ENCODE measurements around the gene TAMM41. TPM values are rescaled to one million over a fixed set of nuclear protein-coding genes. Genes with fewer than 3 reads are reported as not detected.

Gene TAMM41
- total RNA-seq (2021): 23.5 and 24.3 TPM in 2 replicates
- long read RNA-seq, transcript TAMM41-206 (8 exons, 1,213 nt): major isoform, 74 of 104 reads
- long read RNA-seq, partial matches to known transcripts: 8 of 104 reads
- long read RNA-seq, other reads (novel, unspliced or antisense): 17 of 104 reads

DNA sequence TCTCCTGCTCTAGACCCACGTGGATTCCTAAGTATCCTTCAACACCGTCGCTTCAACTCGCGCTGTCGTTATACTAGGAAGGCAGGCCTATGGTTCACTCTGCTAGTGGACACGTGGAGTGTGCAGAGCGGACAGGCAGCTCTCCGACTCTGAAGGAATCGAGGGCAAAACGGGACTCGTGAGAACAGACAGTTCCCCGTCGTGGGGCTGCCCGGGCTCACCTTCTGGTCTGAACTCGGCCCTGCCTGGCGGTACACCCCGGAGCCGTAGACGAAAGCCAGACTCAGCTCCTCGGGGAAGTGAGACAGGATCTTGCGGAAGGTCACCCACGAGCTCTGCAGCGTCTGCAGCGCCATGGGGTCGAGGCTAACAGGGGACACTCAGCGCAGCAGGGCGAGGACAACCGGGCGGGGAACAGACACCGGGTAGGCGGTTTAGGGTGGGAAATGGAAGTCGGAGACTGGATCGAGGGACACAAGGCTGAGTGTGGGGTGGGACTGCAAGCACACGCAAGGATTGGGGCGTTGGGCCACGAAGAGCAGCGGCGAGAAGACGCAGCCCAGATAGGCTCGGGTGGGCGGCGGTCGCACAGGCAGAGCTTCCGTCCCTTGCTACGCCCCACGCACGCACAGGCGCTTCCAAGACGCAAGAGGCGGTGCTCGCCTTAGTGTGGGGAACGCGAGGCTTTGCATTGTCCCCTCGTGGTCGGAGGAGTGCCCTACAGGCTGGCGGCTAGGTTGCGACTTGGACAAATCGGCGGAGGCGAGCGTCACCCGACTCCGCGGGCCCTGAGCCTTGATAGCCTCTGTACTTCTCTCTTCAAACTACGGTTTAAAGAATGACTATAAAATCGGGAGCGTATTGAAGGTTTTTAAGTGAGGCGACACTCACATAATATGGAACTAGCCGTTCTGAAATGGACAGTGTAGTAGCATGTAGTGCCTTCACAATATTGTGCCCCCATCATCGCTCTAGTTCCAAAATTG is at the start of gene TAMM41:
Gene TAMM41, minus strand, starts transcription at position 605 of the 986 bp plus-strand sequence. Its CDS starts 249 bp downstream, at position 356.
- H3K27ac Mint-ChIP-seq: peak within 1 kb of the TSS in 2 of 3 experiments; percentile 88 to 97; a peak in 5 of 7 replicates
- DNase-seq: peak; percentile 83
- H2BK15ac ChIP-seq (ENCODE audit: low read depth, low read length): no peak within 1 kb of the TSS; the same call in 1 of the 2 replicates
- peak within 1 kb of the TSS; percentile 99 for H3K4me2 ChIP-seq (ENCODE audit: insufficient read depth, insufficient read length, low read length)
- H2BK12ac ChIP-seq (ENCODE audit: insufficient read length, low read depth, low read length): no peak within 1 kb of the TSS
- H3K9me3 ChIP-seq (ENCODE audit: control insufficient read depth, low read depth, low read length): no peaks in the 10 kb centered on the region
- peak within 1 kb of the TSS; percentile 9 for H4K8ac ChIP-seq (replicated peaks; ENCODE audit: insufficient read length, low read depth, low read length)
- no peak within 1 kb of the TSS for H3K23ac ChIP-seq (ENCODE audit: insufficient read length, low read depth, low read length)
- H3K4me3 Mint-ChIP-seq: peak within 1 kb of the TSS; percentile 100
- no peak within 1 kb of the TSS for H3K27ac ChIP-seq (ENCODE audit: insufficient read length, low read depth, low read length)
- no CpG with 5 or more reads among the region's 71 CpGs for WGBS (ENCODE audit: extremely low coverage, insufficient read length, low lambda C conversion rate)
- peak within 1 kb of the TSS; percentile 89 for H3K9ac ChIP-seq (ENCODE audit: extremely low read depth, insufficient read length, low read length)
- TF ChIP-seq CTCF (conservative IDR thresholded peaks at IDR 0.05): peak; percentile 77
- no peak within 1 kb of the TSS for H3K4ac ChIP-seq (ENCODE audit: low read depth, low read length)
- no peak within 1 kb of the TSS for H2BK20ac ChIP-seq (ENCODE audit: low read depth, low read length, poor library complexity, severe bottlenecking)
- no peak within 1 kb of the TSS for H3T11ph ChIP-seq (ENCODE audit: low read length)
- H3K56ac ChIP-seq (ENCODE audit: insufficient read length, low read depth, low read length): no peak within 1 kb of the TSS
- peak within 1 kb of the TSS; percentile 37 for H4K5ac ChIP-seq (ENCODE audit: insufficient read length, low read depth, low read length)
- H3K4me1 ChIP-seq (ENCODE audit: insufficient read depth, low read length): no peaks in the 10 kb centered on the region
- no peak within 1 kb of the TSS for H4K91ac ChIP-seq (ENCODE audit: insufficient read length, low read depth, low read length)
- H2BK5ac ChIP-seq (ENCODE audit: insufficient read length, low read length): no peak within 1 kb of the TSS
- peak within 1 kb of the TSS; percentile 90 for H3K14ac ChIP-seq (ENCODE audit: insufficient read depth, low read length)
- H2AK5ac ChIP-seq (ENCODE audit: insufficient read length, low read length): no peak within 1 kb of the TSS
- H3K79me1 ChIP-seq (ENCODE audit: insufficient read depth, low read depth, low read length, poor library complexity, severe bottlenecking): no peaks in the 10 kb centered on the region
- H3K27me3 ChIP-seq (ENCODE audit: insufficient read depth, low read length): no peaks in the 10 kb centered on the region; the same call in 1 of the 2 replicates
- peaks cover 24% of the 10 kb centered on the region for H3K27me3 Mint-ChIP-seq (ENCODE audit: low read depth)
- H3K79me2 ChIP-seq (ENCODE audit: insufficient read depth, low read length): no peaks in the 10 kb centered on the region
- H2BK120ac ChIP-seq (ENCODE audit: low read depth, low read length, poor library complexity, severe bottlenecking): no peak within 1 kb of the TSS
- H3K4me1 Mint-ChIP-seq: peaks cover 20 to 21% of the 10 kb centered on the region in 2 experiments
- peak within 1 kb of the TSS; percentile 73 for H3K18ac ChIP-seq (ENCODE audit: insufficient read length, low read depth, low read length)
- H3K23me2 ChIP-seq (ENCODE audit: insufficient read length, low read depth, low read length, poor library complexity, severe bottlenecking): peaks cover 11% of the 10 kb centered on the region
- peaks cover 13 to 28% (median 24%) of the 10 kb centered on the region in 3 experiments for H3K36me3 Mint-ChIP-seq (ENCODE audit: insufficient read depth in 1 of 3, low read depth in 3 of 3)
- H3K9me3 Mint-ChIP-seq: no peaks in the 10 kb centered on the region; a peak in 2 of 5 replicates
- H4K20me1 ChIP-seq (ENCODE audit: control insufficient read depth, insufficient read depth, insufficient read length): no peaks in the 10 kb centered on the region
- H2AFZ ChIP-seq (ENCODE audit: low read length): peak within 1 kb of the TSS; percentile 87
